Measurements from ENCODE around the gene MID1. TPM values are rescaled to one million over a fixed set of nuclear protein-coding genes. Genes with fewer than 3 reads are reported as not detected.

MID1 gene
- total and polyA plus RNA-seq, 5 donors = 4.1 to 39.9 (median 21.0) TPM

GRCh38 chrX:10533696-10534365, 86.6 kb downstream of the MID1 start:
- intact Hi-C loops (cut with DNase I) = no loop called here
- ATAC-seq (no peak), DNase-seq (no peak)
- H3K9me3 ChIP-seq (ENCODE audit: control insufficient read depth, low read length) = no peaks in the 10 kb centered on the region
- H3K4me3 ChIP-seq (ENCODE audit: low read length) = no peak overlapping the region
- WGBS = 83% methylated on average over 1 of the region's 1 CpG
- H3K4me1 ChIP-seq (ENCODE audit: control insufficient read depth, insufficient read depth, low read length) = no peaks in the 10 kb centered on the region
- H3K27ac ChIP-seq (ENCODE audit: low read length) = no peak overlapping the region
- H3K27me3 ChIP-seq (ENCODE audit: control insufficient read depth, insufficient read depth) = no peaks in the 10 kb centered on the region

- 100% methylated on average over 1 of the region's 1 CpG for WGBS
- H3K9me3 ChIP-seq (ENCODE audit: control insufficient read depth, low read length) = no peaks in the 10 kb centered on the region
- DNase-seq (no peak), ATAC-seq (no peak)
- no peak overlapping the region for H3K27ac ChIP-seq (ENCODE audit: low read length)
- H3K4me1 ChIP-seq (ENCODE audit: control insufficient read depth, insufficient read depth, low read length) = no peaks in the 10 kb centered on the region
- H3K4me3 ChIP-seq (ENCODE audit: low read length) = no peak overlapping the region
- intact Hi-C loops (cut with DNase I) = no loop called here
- no peaks in the 10 kb centered on the region for H3K27me3 ChIP-seq (ENCODE audit: control insufficient read depth, insufficient read depth)
These were observed 88.5 kb downstream of the MID1 start for GRCh38 chrX:10531927-10532326.

- 65% methylated on average over 4 of the region's 4 CpGs for WGBS
- DNase-seq (no peak), ATAC-seq (peak in 1 of 2 donors; percentile 31)
- no peak overlapping the region for H3K27ac ChIP-seq (ENCODE audit: low read length)
- intact Hi-C loops (cut with DNase I) = no loop called here
- H3K27me3 ChIP-seq (ENCODE audit: control insufficient read depth, insufficient read depth) = no peaks in the 10 kb centered on the region
- no peak overlapping the region for H3K4me3 ChIP-seq (ENCODE audit: low read length)
- no peaks in the 10 kb centered on the region for H3K9me3 ChIP-seq (ENCODE audit: control insufficient read depth, low read length)
- H3K4me1 ChIP-seq (ENCODE audit: control insufficient read depth, insufficient read depth, low read length) = no peaks in the 10 kb centered on the region
These were observed 91.0 kb downstream of the MID1 start for GRCh38 chrX:10529344-10529743.

GRCh38 chrX:10526451-10526850, 93.9 kb downstream of the MID1 start:
- Histone ChIP-seq H3K27me3 (ENCODE audit: control insufficient read depth, insufficient read depth) (no peaks in the 10 kb centered on the region), H3K4me3 (ENCODE audit: low read length) (no peak overlapping the region), H3K9me3 (ENCODE audit: control insufficient read depth, low read length) (no peaks in the 10 kb centered on the region), H3K27ac (ENCODE audit: low read length) (no peak overlapping the region), H3K4me1 (ENCODE audit: control insufficient read depth, insufficient read depth, low read length) (no peaks in the 10 kb centered on the region)
- intact Hi-C loops (cut with DNase I) = no loop called here
- DNase-seq (no peak), ATAC-seq (no peak)
- 82% methylated on average over 1 of the region's 1 CpG for WGBS

- Histone ChIP-seq H3K27ac (ENCODE audit: low read length) (no peak overlapping the region), H3K9me3 (ENCODE audit: control insufficient read depth, low read length) (no peaks in the 10 kb centered on the region), H3K27me3 (ENCODE audit: control insufficient read depth, insufficient read depth) (no peaks in the 10 kb centered on the region), H3K4me3 (ENCODE audit: low read length) (no peak overlapping the region), H3K4me1 (ENCODE audit: control insufficient read depth, insufficient read depth, low read length) (no peaks in the 10 kb centered on the region)
- DNase-seq (no peak), ATAC-seq (no peak)
- 71% methylated on average over 6 of the region's 6 CpGs for WGBS
- intact Hi-C loops (cut with DNase I) = no loop called here
These were observed 94.8 kb downstream of the MID1 start for GRCh38 chrX:10525381-10526120.

GRCh38 chrX:10524578-10524977, 95.8 kb downstream of the MID1 start:
- Histone ChIP-seq H3K9me3 (ENCODE audit: control insufficient read depth, low read length) (no peaks in the 10 kb centered on the region), H3K27me3 (ENCODE audit: control insufficient read depth, insufficient read depth) (no peaks in the 10 kb centered on the region), H3K4me3 (ENCODE audit: low read length) (no peak overlapping the region), H3K4me1 (ENCODE audit: control insufficient read depth, insufficient read depth, low read length) (no peaks in the 10 kb centered on the region), H3K27ac (ENCODE audit: low read length) (no peak overlapping the region)
- WGBS = 51% methylated on average over 1 of the region's 1 CpG
- DNase-seq (no peak), ATAC-seq (peak; percentile 26 to 33)
- intact Hi-C loops (cut with DNase I) = no loop called here

- Histone ChIP-seq H3K9me3 (ENCODE audit: control insufficient read depth, low read length) (no peaks in the 10 kb centered on the region), H3K27ac (ENCODE audit: low read length) (no peak overlapping the region), H3K4me1 (ENCODE audit: control insufficient read depth, insufficient read depth, low read length) (peaks cover 1% of the 10 kb centered on the region), H3K4me3 (ENCODE audit: low read length) (no peak overlapping the region), H3K27me3 (ENCODE audit: control insufficient read depth, insufficient read depth) (no peaks in the 10 kb centered on the region)
- no peak for DNase-seq
- no peak for ATAC-seq
- intact Hi-C loops (cut with DNase I) = loop anchor here in 1 of 4 donors (5.0 kb wide), 1 partner anchor 37 kb away; no protein-coding TSS in a partner anchor
These were observed 100.6 kb downstream of the MID1 start for GRCh38 chrX:10519761-10520160.

GRCh38 chrX:10519278-10519677, 101.1 kb downstream of the MID1 start:
- Histone ChIP-seq H3K27me3 (ENCODE audit: control insufficient read depth, insufficient read depth) (no peaks in the 10 kb centered on the region), H3K27ac (ENCODE audit: low read length) (no peak overlapping the region), H3K9me3 (ENCODE audit: control insufficient read depth, low read length) (no peaks in the 10 kb centered on the region), H3K4me1 (ENCODE audit: control insufficient read depth, insufficient read depth, low read length) (peaks cover 1% of the 10 kb centered on the region), H3K4me3 (ENCODE audit: low read length) (no peak overlapping the region)
- DNase-seq (no peak), ATAC-seq (no peak)
- intact Hi-C loops (cut with DNase I) = loop anchor here in 1 of 4 donors (5.0 kb wide), 1 partner anchor 37 kb away; no protein-coding TSS in a partner anchor

GRCh38 chrX:10518073-10518472, 102.3 kb downstream of the MID1 start:
- 61% methylated on average over 2 of the region's 2 CpGs for WGBS
- Histone ChIP-seq H3K9me3 (ENCODE audit: control insufficient read depth, low read length) (no peaks in the 10 kb centered on the region), H3K27ac (ENCODE audit: low read length) (no peak overlapping the region), H3K4me3 (ENCODE audit: low read length) (no peak overlapping the region), H3K4me1 (ENCODE audit: control insufficient read depth, insufficient read depth, low read length) (peaks cover 1% of the 10 kb centered on the region), H3K27me3 (ENCODE audit: control insufficient read depth, insufficient read depth) (no peaks in the 10 kb centered on the region)
- no peak for DNase-seq
- intact Hi-C loops (cut with DNase I) = loop anchor here in 1 of 4 donors (5.0 kb wide), 1 partner anchor 36 kb away; no protein-coding TSS in a partner anchor
- ATAC-seq = no peak

GRCh38 chrX:10516781-10517322, 103.5 kb downstream of the MID1 start:
- intact Hi-C loops (cut with DNase I) = loop anchor here in 1 of 4 donors (5.0 kb wide), 1 partner anchor 35 kb away; no protein-coding TSS in a partner anchor
- H3K27ac ChIP-seq (ENCODE audit: low read length) = no peak overlapping the region

GRCh38 chrX:10514891-10515290, 105.5 kb downstream of the MID1 start:
- DNase-seq = no peak
- H3K9me3 ChIP-seq (ENCODE audit: control insufficient read depth, low read length) = no peaks in the 10 kb centered on the region
- WGBS = 15% methylated on average over 6 of the region's 6 CpGs
- no peak overlapping the region for H3K4me3 ChIP-seq (ENCODE audit: low read length)
- intact Hi-C loops (cut with DNase I) = loop anchor here in 1 of 4 donors (5.0 kb wide), 1 partner anchor 33 kb away; no protein-coding TSS in a partner anchor
- H3K27ac ChIP-seq (ENCODE audit: low read length) = peak overlapping the region; percentile 13
- no peaks in the 10 kb centered on the region for H3K27me3 ChIP-seq (ENCODE audit: control insufficient read depth, insufficient read depth)
- peak in 1 of 2 donors; percentile 57 for ATAC-seq
- peaks cover 1% of the 10 kb centered on the region for H3K4me1 ChIP-seq (ENCODE audit: control insufficient read depth, insufficient read depth, low read length)

More at GRCh38 chrX:10516781-10517322, 103.5 kb downstream of the MID1 start:
- ATAC-seq (no peak), DNase-seq (no peak)
- H3K4me3 ChIP-seq (ENCODE audit: low read length) = no peak overlapping the region
- H3K9me3 ChIP-seq (ENCODE audit: control insufficient read depth, low read length) = no peaks in the 10 kb centered on the region
- peaks cover 1% of the 10 kb centered on the region for H3K4me1 ChIP-seq (ENCODE audit: control insufficient read depth, insufficient read depth, low read length)
- H3K27me3 ChIP-seq (ENCODE audit: control insufficient read depth, insufficient read depth) = no peaks in the 10 kb centered on the region
- WGBS = 57% methylated on average over 5 of the region's 5 CpGs
